Ishikawa (cell line): ENCODE measurements around the gene AMPH.

ENCODE experiments used
- CEBPB ChIP-seq: IDR thresholded peaks from 2 replicates; pipeline ENCODE4 v1.6.1; 2012
- EP300 ChIP-seq: IDR thresholded peaks from 2 replicates; pipeline ENCODE4 v1.6.1; 2012; ENCODE audit warnings: borderline replicate concordance
- YY1 ChIP-seq: IDR thresholded peaks from 2 replicates; pipeline ENCODE4 v1.6.1; 2012; ENCODE audit warnings: low read depth
- TF ChIP-seq, protein P1 (sequence below): IDR thresholded peaks from 2 replicates; pipeline ENCODE4 v1.6.1; 2012

DNA sequence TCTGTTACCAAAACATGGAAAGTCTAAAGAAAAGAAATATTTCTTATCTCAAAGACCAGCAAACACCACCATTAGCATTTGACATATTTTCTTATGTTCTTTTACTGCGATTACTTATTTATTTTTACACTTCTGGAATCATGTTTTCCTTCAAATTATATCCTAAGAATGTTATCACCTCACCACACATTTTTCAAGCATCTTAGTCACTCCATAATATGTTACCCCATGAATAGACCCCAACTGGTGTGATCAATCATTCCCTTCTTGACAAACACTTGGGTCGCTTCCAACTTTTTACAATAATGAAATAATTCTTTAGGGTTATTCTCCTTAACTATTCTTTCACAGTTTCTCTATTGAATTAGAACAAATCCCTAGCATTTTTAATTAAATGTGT, 67.4 kb downstream of the AMPH start:
- TF ChIP-seq YY1 (no peak), CEBPB (no peak), EP300 (no peak)
- TF ChIP-seq, protein P1, sequence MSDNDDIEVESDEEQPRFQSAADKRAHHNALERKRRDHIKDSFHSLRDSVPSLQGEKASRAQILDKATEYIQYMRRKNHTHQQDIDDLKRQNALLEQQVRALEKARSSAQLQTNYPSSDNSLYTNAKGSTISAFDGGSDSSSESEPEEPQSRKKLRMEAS: no peak
